GM12878 (cell line): ENCODE measurements around the gene RNPS1. TPM values are rescaled to one million over a fixed set of nuclear protein-coding genes. Genes with fewer than 3 reads are reported as not detected.

Experiments
- ATAC-seq: fragments of 200-7000 bp; cut with Tn5 transposase; 3 replicates; pipeline ENCODE4 v1.9.1; 2020; ENCODE audit warnings: mild to moderate bottlenecking, moderate library complexity
- BruUV-seq: library from RNA; stranded (reverse); fragments of 400-500 nt; replicated peaks from 2 replicates; lab custom pipeline; 2021; lab: Mats Ljungman, UMichigan
- CTCF ChIA-PET: fragments of 300-600 bp; sonication (Branson Sonifier 250); formaldehyde crosslinking; extraction: SDS; loops from one replicate; lab custom pipeline; 2021; ENCODE audit warnings: inconsistent platforms; lab: Yijun Ruan, JAX
- POLR2A ChIA-PET: fragments of 350-600 bp; formaldehyde crosslinking; extraction: SDS; loops from one replicate; lab custom pipeline; 2021; ENCODE audit warnings: inconsistent platforms; lab: Charles Lee
- RAD21 ChIA-PET: fragments of 300-600 bp; sonication (Branson Sonifier 250); formaldehyde crosslinking; loops from one replicate; lab custom pipeline; 2023; ENCODE audit warnings: antibody characterized with exemption; ENCODE audit not compliant: unreplicated experiment; lab: Charles Lee
- SMC1A ChIA-PET: fragments of 300-600 bp; sonication (Branson Sonifier 250); formaldehyde crosslinking; loops from one replicate; lab custom pipeline; 2023; ENCODE audit not compliant: unreplicated experiment, uncharacterized antibody; lab: Charles Lee
- DNase-seq: peaks from one replicate; pipeline ENCODE4 v3.0.0-alpha.2; 2011; ENCODE audit warnings: low read depth, low spot score
- FAIRE-seq: peaks from 3 replicates; lab custom pipeline; 2011; peaks lifted over from hg19 to GRCh38; lab: Jason Lieb, UNC
- H2AFZ ChIP-seq: 2 replicates; pipeline ENCODE4 v1.6.0; 2011; ENCODE audit warnings: low read depth, low read length, control low read depth; ENCODE audit not compliant: control insufficient read depth
- H3K27ac ChIP-seq: 2 replicates; pipeline ENCODE4 v1.5.1; 2011; ENCODE audit warnings: control low read depth; ENCODE audit not compliant: control insufficient read depth, insufficient read depth
- H3K27me3 ChIP-seq, 2 experiments: replicated peaks in 1 of 2; 2 replicates each; pipeline versions ENCODE4 v1.6.0 to v1.6.1; 2011; ENCODE audit warnings: low read length in 1 of 2; ENCODE audit not compliant: control insufficient read depth in 2 of 2, insufficient read depth in 2 of 2
- H3K36me3 ChIP-seq, 2 experiments: 2 replicates each; pipeline ENCODE4 v1.5.1; 2011; ENCODE audit warnings: low read length in 1 of 2; ENCODE audit not compliant: control insufficient read depth in 2 of 2, insufficient read depth in 2 of 2
- H3K4me1 ChIP-seq: 2 replicates; pipeline ENCODE4 v1.6.1; 2011; ENCODE audit warnings: mild to moderate bottlenecking, low read length, moderate library complexity, mixed read lengths; ENCODE audit not compliant: control insufficient read depth, insufficient read depth
- H3K4me2 ChIP-seq: 2 replicates; pipeline ENCODE4 v1.6.0; 2011; ENCODE audit warnings: control low read depth; ENCODE audit not compliant: control insufficient read depth, insufficient read depth
- H3K4me3 ChIP-seq: fragments of 200-600 bp; sonication (generic); 2 replicates; pipeline ENCODE4 v1.5.1; 2016
- H3K79me2 ChIP-seq: 2 replicates; pipeline ENCODE4 v1.6.0; 2011; ENCODE audit warnings: low read length; ENCODE audit not compliant: control insufficient read depth, insufficient read depth
- H3K9ac ChIP-seq: 2 replicates; pipeline ENCODE4 v1.8.0; 2011; ENCODE audit warnings: low read length, control low read depth, mixed read lengths; ENCODE audit not compliant: control insufficient read depth, insufficient read depth
- H3K9me3 ChIP-seq: replicated peaks from 3 replicates; pipeline ENCODE4 v1.5.1; 2011; ENCODE audit warnings: mild to moderate bottlenecking, low read length; ENCODE audit not compliant: control insufficient read depth, insufficient read depth
- H4K20me1 ChIP-seq: 2 replicates; pipeline ENCODE4 v1.6.0; 2011; ENCODE audit not compliant: control insufficient read depth, insufficient read depth
- ATF7 ChIP-seq: fragments of 450-650 bp; IDR thresholded peaks from 2 replicates; pipeline ENCODE4 v1.6.1; 2016; ENCODE audit warnings: low read depth, mild to moderate bottlenecking
- ETV6 ChIP-seq, 2 experiments: fragments of 450-650 bp in 1 of 2; IDR thresholded peaks in 1 of 2; conservative IDR thresholded peaks in 1 of 2; 2 replicates each; pipeline ENCODE4 v1.6.1; 2014; ENCODE audit warnings: antibody characterized with exemption in 1 of 2, borderline replicate concordance in 1 of 2, low read depth in 1 of 2, mild to moderate bottlenecking in 1 of 2, moderate library complexity in 1 of 2
- MAX ChIP-seq: IDR thresholded peaks from 2 replicates; pipeline ENCODE4 v1.6.1; 2012; ENCODE audit warnings: low read depth, low read length, improper control_type of control experiment
- RB1 ChIP-seq: fragments of 450-650 bp; formaldehyde crosslinking; IDR thresholded peaks from 2 replicates; pipeline ENCODE4 v1.6.1; 2017; ENCODE audit warnings: mild to moderate bottlenecking, borderline replicate concordance
- RELA ChIP-seq: fragments of 450-650 bp; IDR thresholded peaks from 2 replicates; pipeline ENCODE4 v1.8.0; 2014; ENCODE audit warnings: borderline replicate concordance; ENCODE audit not compliant: partially characterized antibody
- YBX1 ChIP-seq: fragments of 450-650 bp; IDR thresholded peaks from 2 replicates; pipeline ENCODE4 v1.6.1; 2016; ENCODE audit warnings: antibody characterized with exemption
- ZNF207 ChIP-seq: fragments of 450-650 bp; IDR thresholded peaks from 2 replicates; pipeline ENCODE4 v1.6.1; 2014; ENCODE audit warnings: antibody characterized with exemption, mild to moderate bottlenecking, borderline replicate concordance
- ZNF274 ChIP-seq: IDR thresholded peaks from one replicate; pipeline ENCODE4 v1.8.0; 2011; ENCODE audit not compliant: insufficient read length, insufficient read depth
- WGBS: methylation state at CpG from one replicate; pipeline ENCODE4 v1.1.6; 2016; ENCODE audit warnings: low lambda C conversion rate; ENCODE audit not compliant: insufficient replicate concordance, insufficient coverage; ENCODE audit errors: missing lambda C conversion rate; 5-methylcytosine and 5-hydroxymethylcytosine counted together
- in situ Hi-C: fragments of 300-500 bp; cut with MboI; formaldehyde crosslinking; loops from 9 replicates; pipeline ENCODE4 v1.14.3; 2018; ENCODE audit warnings: mixed read lengths
- intact Hi-C: fragments of 100-400 bp; cut with micrococcal nuclease; formaldehyde crosslinking; loops from one replicate; pipeline ENCODE4 v1.14.2; 2022; ENCODE audit not compliant: unreplicated experiment
- polyA plus RNA-seq, 11 experiments: library from polyadenylated mRNA; depleted of rRNA in 4 of 11; unstranded in 6 of 11; stranded (reverse) in 5 of 11; fragments of >200 nt; fragmentation: Nextera tagmentation in 4 of 11; fragmentation: Illumina TruSeq in 1 of 11; extraction: Ambion mirVana in 4 of 11; extraction: Trizol in 1 of 11; gene quantifications; 1 replicate in 1 of 11; 2 replicates in 10 of 11; pipeline versions ENCODE4 v1.2.1 to v1.2.3, GENCODE V29; 2011 to 2016; ENCODE audit warnings: inconsistent platforms in 2 of 11, missing spikeins in 2 of 11, low read depth in 1 of 11
- total RNA-seq, 4 experiments: library from RNA; depleted of rRNA in 3 of 4; stranded (reverse); fragments of >200 nt in 3 of 4; fragmentation: Illumina TruSeq in 1 of 4; extraction: Trizol in 1 of 4; gene quantifications; 2 replicates each; pipeline versions ENCODE4 v1.2.1 to v1.2.3, GENCODE V29; 2013 to 2021

RNPS1 gene
- total and polyA plus RNA-seq, 10 of the 15 experiments (the other 5 are each of a cell fraction or from before 2014, with no cell fraction given) = 38.2 to 359 (median 188) TPM

DNA sequence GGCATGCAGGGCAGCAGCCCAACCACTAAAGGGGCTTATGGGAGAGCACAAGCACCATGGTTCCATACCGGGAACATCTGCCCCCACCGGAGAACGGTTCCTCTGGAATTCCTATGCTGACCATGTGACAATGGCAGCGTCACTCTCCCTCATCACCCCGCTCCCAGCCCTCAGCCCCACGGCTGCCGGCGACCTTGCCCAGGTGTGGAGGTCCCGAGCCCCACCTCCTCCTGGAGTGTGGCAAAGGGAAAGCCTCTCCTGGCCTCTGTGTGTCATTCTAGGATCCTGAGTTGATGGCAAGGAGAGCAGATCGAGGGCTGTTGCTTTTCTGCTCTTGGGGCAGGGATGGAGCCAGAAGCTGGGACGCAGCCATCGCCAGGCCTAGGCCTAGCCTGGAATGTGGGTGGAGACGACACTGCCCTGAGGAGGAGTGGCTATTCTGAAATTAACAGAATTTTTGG, 17.8 kb upstream of the RNPS1 start:
- Histone ChIP-seq H3K27me3 (no peaks in the 10 kb centered on the region; a peak in 1 of 4 replicates), H3K4me2 (no peak overlapping the region), H4K20me1 (no peaks in the 10 kb centered on the region), H3K9ac (no peak overlapping the region), H3K4me3 (no peak overlapping the region), H3K27ac (no peak overlapping the region), H3K36me3 (no peaks in the 10 kb centered on the region), H3K79me2 (no peaks in the 10 kb centered on the region), H2AFZ (no peak overlapping the region), H3K9me3 (no peaks in the 10 kb centered on the region), H3K4me1 (no peaks in the 10 kb centered on the region)
- WGBS = 78% methylated on average over 13 of the region's 13 CpGs
- no peak for TF ChIP-seq ZNF274
- TF ChIP-seq ZNF207 = no peak
- TF ChIP-seq ETV6 (conservative IDR thresholded peaks at IDR 0.05 in 1 of 2, IDR thresholded peaks at IDR 0.05 in 1 of 2; ENCODE audit: borderline replicate concordance in 1 of 2, low read depth in 1 of 2) = no peak
- no peak for TF ChIP-seq YBX1
- no peak for TF ChIP-seq RELA
- TF ChIP-seq MAX = no peak
- TF ChIP-seq RB1 = no peak
- TF ChIP-seq ATF7 = no peak
- ATAC-seq (no peak), DNase-seq (no peak), FAIRE-seq (no peak)
- ChIA-PET RAD21 (no interaction called here), SMC1A (no interaction called here), CTCF (no interaction called here), POLR2A (no interaction called here)
- intact Hi-C loops = no loop called here
- no TSS peak for BruUV-seq
- in situ Hi-C loops = no loop called here
